Gastrocnemius medialis (tissue), 4 donors: Measurements from ENCODE around the gene MST1R. TPM values are rescaled to one million over a fixed set of nuclear protein-coding genes. Genes with fewer than 3 reads are reported as not detected.

Experiments used
- ATAC-seq, 2 donors: fragments of 150-250 bp; one replicate each; pipeline ENCODE4 v1.9.1; 2016
- DNase-seq, 2 donors: peaks; one replicate each; pipeline ENCODE4 v3.0.0-alpha.2; 2019
- H3K27ac ChIP-seq, 4 donors: fragments of 200-600 bp; sonication (generic); 1 replicate in 1 of 4; 2 replicates in 3 of 4; pipeline ENCODE4 v1.5.1; 2016 to 2018; ENCODE audit warnings: mild to moderate bottlenecking in 2 of 4, moderate library complexity in 1 of 4
- H3K27me3 ChIP-seq, 3 donors: fragments of 200-600 bp; sonication (generic) in 2 of 3; 1 replicate in 1 of 3; 2 replicates in 2 of 3; pipeline versions ENCODE4 v1.5.1 to v1.6.0; 2016 to 2019; ENCODE audit warnings: mild to moderate bottlenecking in 1 of 3, moderate library complexity in 1 of 3
- H3K36me3 ChIP-seq, 2 donors: fragments of 200-600 bp; sonication (generic) in 1 of 2; one replicate each; pipeline ENCODE4 v1.5.1; 2017 to 2018
- H3K4me1 ChIP-seq, 2 donors: fragments of 200-600 bp; sonication (generic) in 1 of 2; one replicate each; pipeline ENCODE4 v1.5.1; 2016 to 2017; ENCODE audit warnings: mild to moderate bottlenecking in 2 of 2
- H3K4me3 ChIP-seq, 4 donors: fragments of 200-600 bp; sonication (generic) in 3 of 4; 1 replicate in 1 of 4; 2 replicates in 3 of 4; pipeline ENCODE4 v1.5.1; 2016 to 2019; ENCODE audit warnings: mild to moderate bottlenecking in 2 of 4
- H3K9me3 ChIP-seq, 3 donors: fragments of 200-600 bp; sonication (generic) in 2 of 3; 1 replicate in 1 of 3; 2 replicates in 2 of 3; pipeline ENCODE4 v1.5.1; 2016 to 2019
- CTCF ChIP-seq, 5 experiments: fragments of 450-650 bp in 3 of 5; fragments of 200-600 bp in 2 of 5; sonication (generic) in 2 of 5; IDR thresholded peaks in 4 of 5; conservative IDR thresholded peaks in 1 of 5; 1 replicate in 4 of 5; 2 replicates in 1 of 5; pipeline ENCODE4 v1.5.1; 2016 to 2019; ENCODE audit warnings: antibody characterized with exemption in 5 of 5, mild to moderate bottlenecking in 3 of 5, moderate library complexity in 3 of 5
- POLR2A ChIP-seq, 2 donors: fragments of 450-650 bp; IDR thresholded peaks; one replicate each; pipeline ENCODE4 v1.6.1; 2017; ENCODE audit warnings: antibody characterized with exemption in 2 of 2, mild to moderate bottlenecking in 2 of 2, moderate library complexity in 2 of 2
- in situ Hi-C, 4 donors: fragments of 200-750 bp; cut with MboI; loops; one replicate each; pipeline versions ENCODE4 v1.15.0 to v1.8.0; 2017; ENCODE audit warnings: low sequenced_read_pairs in 4 of 4
- intact Hi-C: fragments of 100-400 bp; cut with DNase I; formaldehyde crosslinking; loops from one replicate; pipeline ENCODE4 v1.15.1; 2023; ENCODE audit warnings: low total_unique reads
- total RNA-seq, 4 donors: library from RNA; depleted of rRNA; stranded (reverse); fragments of >200 nt; gene quantifications; one replicate each; pipeline versions ENCODE4 v1.1.0 to v1.2.3, GENCODE V29; 2016

Gene MST1R
- total RNA-seq, 4 donors from 2014 or later, result 0.40 to 0.81 (median 0.51) TPM; not detected in 1

DNA sequence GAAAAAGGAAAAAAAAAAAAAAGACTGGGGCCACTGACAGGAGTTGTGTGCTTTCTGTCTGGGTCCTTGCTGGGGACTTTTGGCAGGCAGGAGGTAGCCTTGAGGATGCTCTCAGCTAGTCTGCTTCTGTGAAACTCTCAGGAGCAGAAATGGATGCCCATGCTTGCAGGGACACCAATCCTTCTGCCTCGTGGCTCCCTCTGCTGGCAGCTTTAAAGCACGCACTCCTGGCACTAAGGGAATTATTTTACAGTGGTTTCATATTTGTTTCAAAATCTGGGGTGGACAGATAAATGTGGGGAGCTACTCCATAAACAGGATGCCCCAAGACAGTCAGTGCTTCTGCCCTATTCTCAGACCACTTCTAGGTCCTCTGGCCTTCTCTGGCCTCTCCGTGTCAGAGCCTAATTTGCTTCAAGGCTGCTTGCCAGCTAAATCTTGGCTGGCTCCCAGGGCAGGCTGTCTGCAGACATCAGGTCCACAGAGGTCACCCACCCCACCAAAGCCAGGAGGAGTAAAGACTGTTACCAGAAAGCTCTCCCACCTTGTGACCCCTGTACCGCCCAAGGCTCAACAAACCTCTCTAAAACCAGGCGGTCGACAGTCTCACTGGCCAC is 64.4 kb downstream of the MST1R start:
- Histone ChIP-seq H3K27me3 (no peaks in the 10 kb centered on the region), H3K36me3 (no peaks in the 10 kb centered on the region), H3K4me1 (peaks cover 9 to 18% of the 10 kb centered on the region in 2 donors), H3K4me3 (no peak overlapping the region), H3K9me3 (no peaks in the 10 kb centered on the region), H3K27ac (peak overlapping the region; percentile 3 to 76 (median 52))
- ATAC-seq, result peak; percentile 90 to 94
- in situ Hi-C loops, result loop anchor here in 2 of 4 donors (5.0 to 25.0 kb wide), 2 partner anchors 42 to 302 kb away; partner anchors contain the start of gene CDHR4 (in 1 of the 2)
- peak; percentile 56 to 70 for DNase-seq
- peak; percentile 90 to 94 (median 93) for TF ChIP-seq CTCF (IDR thresholded peaks at IDR 0.05 in 4 of 5, conservative IDR thresholded peaks at IDR 0.05 in 1 of 5)
- no peak for TF ChIP-seq POLR2A (IDR thresholded peaks at IDR 0.05)
- intact Hi-C loops, result loop anchor here (1.0 kb wide), 2 partner anchors 37 to 136 kb away; no protein-coding TSS in a partner anchor

Other genes starting within 250 kb of the MST1R start
- 100 to 1,000 TPM; 103 to 140 (median 108) TPM for gene APEH, start 229.5 kb downstream of the MST1R start, total RNA-seq
- gene MST1, start 214.4 kb downstream of the MST1R start, total RNA-seq, result 1 to 10 TPM in 3 of 4 donors, under 1 TPM in 1; 0.10 to 4.8 (median 2.4) TPM
- 100 to 1,000 TPM in 3 of 4 donors, 10 to 100 TPM in 1; 82.8 to 132 (median 128) TPM for gene RNF123, start 214.3 kb downstream of the MST1R start, total RNA-seq
- under 1 TPM in 3 of 4 donors, not detected in 1; 0.10 to 0.76 (median 0.42) TPM for gene AMIGO3, start 184.2 kb downstream of the MST1R start, total RNA-seq
- 10 to 100 TPM; 14.2 to 26.1 (median 17.0) TPM for gene GMPPB, start 179.9 kb downstream of the MST1R start, total RNA-seq
- 10 to 100 TPM; 13.5 to 22.2 (median 19.5) TPM for gene IP6K1, start 117.3 kb downstream of the MST1R start, total RNA-seq
- gene CDHR4, start 104.0 kb downstream of the MST1R start, total RNA-seq, result not detected
- gene INKA1, start 100.6 kb downstream of the MST1R start, total RNA-seq, result 10 to 100 TPM in 1 of 4 donors, 1 to 10 TPM in 2, not detected in 1; 1.1 to 10.9 (median 5.2) TPM
- 10 to 100 TPM in 1 of 4 donors, 1 to 10 TPM in 3; 3.5 to 16.1 (median 5.1) TPM for gene UBA7, start 89.9 kb downstream of the MST1R start, total RNA-seq
- 1 to 10 TPM in 3 of 4 donors, under 1 TPM in 1; 0.36 to 4.2 (median 1.1) TPM for gene TRAIP, start 47.3 kb downstream of the MST1R start, total RNA-seq
- not detected for gene CAMKV, start 34.0 kb downstream of the MST1R start, total RNA-seq
- gene MON1A, start 25.9 kb upstream of the MST1R start, total RNA-seq, result 10 to 100 TPM; 13.9 to 41.9 (median 23.9) TPM
- 10 to 100 TPM; 27.2 to 55.6 (median 30.6) TPM for gene RBM6, start 36.3 kb upstream of the MST1R start, total RNA-seq
- 100 to 1,000 TPM in 1 of 4 donors, 10 to 100 TPM in 3; 41.1 to 108 (median 48.2) TPM for gene RBM5, start 185.0 kb upstream of the MST1R start, total RNA-seq